NCI-H2029 (cell line): ENCODE measurements around the gene TPM1.

Experiments used
- DNase-seq: peaks from one replicate; lab custom pipeline; 2025; lab: John Stamatoyannopoulos, UW

Gene TPM1

GRCh38 chr15:63016234-63016633, 26.3 kb upstream of the TPM1 start:
- DNase-seq: no peak

DNA sequence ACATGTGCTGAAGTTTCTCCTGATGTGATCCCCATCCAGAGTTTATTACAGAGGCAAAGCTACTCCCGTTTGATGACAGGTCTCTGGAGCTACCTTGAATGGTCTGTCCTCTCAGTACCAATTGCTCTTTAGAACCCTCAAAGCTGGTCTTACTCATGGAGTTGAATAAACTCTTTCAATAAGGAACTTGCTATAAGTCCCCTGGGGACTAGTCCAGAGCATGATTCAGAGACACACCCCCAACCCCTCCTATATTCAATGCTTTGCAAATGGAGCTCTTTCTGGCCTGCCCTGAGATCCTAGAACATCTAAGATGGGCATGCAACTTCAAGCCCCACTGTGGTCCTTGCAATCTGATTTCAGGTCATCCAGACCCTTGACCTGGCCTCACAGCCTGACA, 23.9 kb upstream of the TPM1 start:
- no peak for DNase-seq

- DNase-seq: peak; percentile 30
Observed at GRCh38 chr15:63019511-63020109, 22.9 kb upstream of the TPM1 start.

GRCh38 chr15:63020128-63020527, 22.4 kb upstream of the TPM1 start:
- DNase-seq: no peak

- DNase-seq: no peak
Observed at GRCh38 chr15:63020759-63021430, 21.7 kb upstream of the TPM1 start.

DNA sequence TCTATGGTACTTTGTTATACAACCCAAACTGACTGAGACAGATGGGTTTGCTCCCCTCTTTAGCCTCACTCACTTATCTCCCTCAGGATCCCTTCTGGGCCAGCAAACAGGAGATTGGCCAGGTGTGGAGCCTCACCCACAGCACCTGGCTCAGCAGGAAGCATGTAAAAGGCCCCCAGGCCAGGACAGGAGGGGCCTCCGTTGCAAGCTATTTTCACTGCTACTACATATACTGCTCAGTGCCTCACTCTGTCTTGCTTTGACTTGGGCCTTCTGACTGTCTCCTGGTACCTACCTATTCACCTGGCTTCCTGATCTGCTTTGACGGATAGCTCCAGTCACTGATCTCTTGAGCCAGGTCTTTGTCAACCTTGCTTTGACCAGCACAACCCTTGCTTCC, 20.4 kb upstream of the TPM1 start:
- DNase-seq: no peak

DNA sequence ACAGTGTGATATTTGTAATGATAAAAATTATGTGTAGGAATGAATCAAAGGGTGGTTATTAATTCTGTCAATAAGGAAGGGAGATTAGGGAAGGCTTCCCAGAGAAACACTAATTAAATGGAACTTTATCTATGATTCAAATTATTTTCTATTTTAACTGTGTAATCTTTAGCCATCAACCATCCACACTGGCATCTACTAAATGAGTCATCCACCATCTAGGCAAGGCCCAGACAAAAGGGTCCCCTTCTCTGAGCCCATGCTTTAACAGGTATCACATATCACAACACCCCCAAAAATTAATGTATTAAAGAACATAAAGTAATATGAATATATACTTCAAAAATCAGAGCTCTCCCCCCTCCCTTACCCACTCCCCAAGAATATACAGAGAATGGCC, 19.9 kb upstream of the TPM1 start:
- DNase-seq: no peak

GRCh38 chr15:63023351-63023945, 19.1 kb upstream of the TPM1 start:
- no peak for DNase-seq

DNA sequence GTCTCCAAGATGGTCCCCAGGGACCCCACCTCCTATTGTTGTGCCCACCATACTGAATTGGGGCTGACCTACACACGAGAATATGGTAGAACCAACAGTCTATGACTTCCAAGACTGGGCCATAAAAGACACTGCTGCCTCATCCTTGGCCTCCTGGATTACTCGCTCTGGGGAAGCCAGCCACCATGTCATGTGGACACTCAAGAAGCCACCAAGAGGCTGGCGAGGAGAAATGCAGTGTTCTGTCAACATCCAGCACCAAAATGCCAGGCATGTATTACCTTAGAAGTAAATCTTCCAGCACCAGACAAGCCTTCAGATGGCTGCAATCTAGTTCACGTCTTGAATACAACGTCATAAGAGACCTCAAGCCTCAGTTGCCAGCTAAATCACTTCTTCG, 17.1 kb upstream of the TPM1 start:
- DNase-seq: no peak

DNA sequence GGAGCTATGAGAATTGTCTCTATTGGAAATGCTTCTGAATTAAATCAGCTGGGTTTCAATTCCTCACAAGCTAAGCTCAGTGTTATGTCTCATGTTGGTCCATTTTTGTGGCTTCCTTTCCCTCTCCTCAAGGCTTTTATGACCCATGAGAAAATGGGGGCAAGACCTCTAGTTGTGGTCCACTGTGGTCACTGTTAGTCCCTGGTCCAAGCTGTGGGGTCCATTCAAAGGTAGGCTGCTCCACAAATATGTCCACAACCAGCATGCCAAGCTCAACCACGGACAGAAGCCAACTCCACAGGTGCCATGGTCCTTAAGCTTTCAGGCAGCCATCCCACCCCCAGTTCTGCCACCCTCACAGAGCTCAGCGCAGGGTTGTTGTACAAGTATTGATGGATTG, 14.9 kb upstream of the TPM1 start:
- no peak for DNase-seq

DNA sequence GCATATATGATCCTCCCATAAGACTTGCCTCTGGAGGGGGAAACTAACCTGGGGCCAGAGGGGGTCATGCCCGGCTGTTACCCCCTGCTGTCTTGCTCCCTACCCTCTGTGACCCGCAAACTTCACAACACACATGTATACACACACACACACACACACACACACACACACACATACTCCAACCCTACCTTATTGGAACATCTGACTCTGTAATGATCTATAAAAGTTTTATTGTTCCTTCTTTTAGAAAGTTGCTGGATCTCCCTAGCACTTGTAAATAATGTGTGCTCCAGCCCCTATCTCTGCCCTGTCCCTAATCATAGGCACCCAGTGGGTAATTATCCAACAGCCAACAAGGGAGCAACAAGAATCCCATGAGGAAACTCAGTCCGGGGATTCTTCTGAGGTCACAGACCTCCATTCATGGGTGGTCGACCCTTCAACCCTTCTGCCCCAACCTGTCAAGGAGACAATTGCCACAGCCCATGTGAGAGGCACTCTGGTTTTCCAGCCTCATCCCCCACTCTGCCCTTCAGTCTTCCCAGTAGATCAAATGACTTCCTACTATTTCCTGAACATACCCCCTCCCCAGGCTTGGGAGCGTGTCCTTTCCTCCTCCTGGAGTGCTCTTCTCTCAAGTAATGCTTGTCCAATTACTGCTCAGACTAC, 14.0 kb upstream of the TPM1 start:
- no peak for DNase-seq

DNA sequence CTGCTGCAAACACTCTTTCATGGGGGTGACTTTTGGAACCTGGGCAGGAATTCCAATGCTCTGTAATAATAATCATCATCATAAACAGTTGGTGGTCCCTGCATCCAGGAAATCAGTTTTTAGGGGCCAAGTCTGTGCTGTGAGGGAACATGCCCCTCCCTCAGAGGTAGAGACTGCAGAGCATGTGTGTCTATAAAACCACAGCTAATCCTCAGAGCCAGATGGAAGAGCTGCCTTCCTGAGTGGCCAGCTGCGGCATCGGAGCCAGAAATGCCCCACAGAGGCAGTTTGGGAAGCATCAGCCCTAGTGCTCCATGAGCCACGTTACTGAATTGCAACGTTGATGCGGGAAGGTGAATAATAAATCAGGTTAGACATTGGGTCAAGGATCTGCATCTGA, 12.9 kb upstream of the TPM1 start:
- DNase-seq: no peak

GRCh38 chr15:63030101-63030551, 12.4 kb upstream of the TPM1 start:
- DNase-seq: no peak

GRCh38 chr15:63034578-63034977, 8.0 kb upstream of the TPM1 start:
- no peak for DNase-seq

- DNase-seq: no peak
Observed at GRCh38 chr15:63035253-63035652, 7.3 kb upstream of the TPM1 start.

GRCh38 chr15:63035977-63036376, 6.6 kb upstream of the TPM1 start:
- DNase-seq: no peak

DNA sequence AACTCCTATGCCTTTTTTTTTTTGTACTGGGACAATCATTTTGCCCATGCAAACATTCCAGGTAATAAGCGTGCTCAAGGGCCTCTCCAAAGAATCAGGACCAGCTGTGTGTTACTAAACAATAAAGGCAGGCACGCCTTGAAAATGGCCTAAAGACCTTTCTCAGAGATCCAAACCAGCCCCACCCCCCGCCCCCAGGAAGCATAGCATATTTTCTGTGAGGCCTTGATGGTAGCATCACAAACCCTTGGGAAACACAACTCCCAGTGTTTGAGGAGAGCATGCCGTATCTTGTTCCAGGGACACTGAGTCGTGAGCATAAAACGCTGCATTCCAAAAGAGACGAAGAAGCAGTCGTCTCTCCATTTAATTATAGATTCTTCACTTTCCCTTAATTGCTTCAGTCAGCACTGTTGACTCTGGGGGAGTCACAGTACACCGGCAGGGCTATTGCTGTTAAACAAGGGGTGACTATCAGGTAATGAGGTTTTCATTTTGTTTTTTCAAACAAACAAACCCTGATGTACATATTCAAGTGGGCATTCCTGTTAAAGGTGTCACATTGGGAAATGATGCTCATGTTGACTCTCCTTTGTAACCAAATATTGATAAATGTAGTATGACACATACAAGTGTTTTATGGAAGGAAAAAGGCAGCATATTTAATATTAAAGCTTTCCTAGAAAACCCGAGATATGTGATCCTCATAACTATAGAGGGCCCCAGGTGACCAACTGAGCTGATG, 4.4 kb upstream of the TPM1 start:
- DNase-seq: peak; percentile 28

DNA sequence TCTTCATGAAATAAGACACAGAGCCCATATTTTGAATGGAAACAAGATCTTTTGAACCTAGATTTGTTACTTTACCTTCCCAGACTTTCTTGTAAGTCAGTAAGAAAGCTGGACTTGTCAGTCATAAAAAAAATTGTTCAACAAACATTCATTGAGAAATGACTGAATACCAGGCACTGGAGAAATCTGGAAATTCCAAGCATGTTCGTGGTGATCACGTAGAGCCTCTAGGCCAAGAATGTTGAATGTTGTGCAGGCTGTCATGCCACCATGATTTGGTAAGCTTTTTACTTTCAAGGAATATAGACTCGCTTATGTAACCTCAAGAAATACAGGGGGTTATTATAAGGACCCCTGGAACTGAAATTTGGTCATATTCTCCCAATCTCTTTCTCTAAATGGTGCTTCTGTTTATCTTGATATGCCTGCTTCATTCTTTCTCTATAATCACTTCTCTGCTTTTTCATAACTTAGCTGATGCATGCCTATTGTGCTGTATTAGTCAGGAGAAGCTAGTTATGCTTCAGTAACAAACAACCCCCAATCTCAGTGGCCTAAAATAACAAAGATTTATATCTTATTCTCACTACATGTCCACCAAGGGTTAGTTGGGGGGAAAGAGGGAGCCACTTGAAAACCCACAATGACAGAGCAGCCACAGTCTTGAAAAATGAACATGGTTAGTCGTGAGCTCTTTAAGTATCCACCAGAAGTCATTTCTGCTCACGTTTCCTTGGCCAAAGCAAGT, 3.4 kb upstream of the TPM1 start:
- no peak for DNase-seq

DNA sequence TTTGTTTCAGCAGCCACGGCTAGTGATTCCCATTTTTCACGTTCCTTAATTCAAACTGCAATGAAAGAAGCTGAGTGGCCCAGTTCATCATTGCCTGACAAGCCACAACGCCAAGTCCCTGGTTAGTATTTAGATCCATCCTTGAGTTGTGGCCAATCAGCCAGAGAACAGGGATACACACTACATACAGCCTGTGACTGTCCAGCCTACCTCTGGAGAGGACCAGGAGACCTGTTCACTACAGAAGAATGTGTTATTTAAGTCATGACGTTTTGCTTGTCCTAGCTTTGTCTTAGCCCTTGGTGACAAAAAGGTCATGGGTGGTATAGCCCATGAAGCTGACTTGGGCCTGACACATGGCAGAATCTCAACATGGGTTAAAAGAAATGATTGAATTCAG, 2.7 kb upstream of the TPM1 start:
- DNase-seq: no peak

DNA sequence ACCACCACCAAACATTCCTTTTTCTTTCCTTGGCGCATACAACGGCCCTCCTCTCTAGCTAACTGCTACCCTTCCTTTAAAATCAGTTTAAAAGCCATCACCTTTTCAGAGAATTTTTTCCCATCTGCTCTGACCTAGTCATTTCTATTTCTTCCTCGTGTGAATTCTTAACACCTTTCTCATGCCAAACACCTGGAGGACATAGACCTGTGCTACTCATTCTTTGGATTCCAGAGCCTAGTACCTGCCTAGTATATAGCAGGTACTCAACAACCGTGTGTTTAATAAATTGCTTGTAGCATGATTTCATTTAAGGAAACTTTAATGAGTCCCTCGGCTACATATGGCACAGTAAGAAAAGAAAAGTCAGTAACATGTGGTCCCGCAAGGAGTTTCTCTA, 2.0 kb upstream of the TPM1 start:
- no peak for DNase-seq

- DNase-seq: no peak
Observed at GRCh38 chr15:63040954-63041353, 1.6 kb upstream of the TPM1 start.
